GM12878 (cell line): ENCODE measurements around the gene SLC17A7. TPM values are rescaled to one million over a fixed set of nuclear protein-coding genes. Genes with fewer than 3 reads are reported as not detected.

Experiments used
- FOS ChIP-seq: IDR thresholded peaks from 3 replicates; pipeline ENCODE4 v1.6.1; 2011; ENCODE audit warnings: borderline replicate concordance; ENCODE audit not compliant: insufficient read length; ENCODE audit errors: extremely low read depth
- MEF2A ChIP-seq: IDR thresholded peaks from 2 replicates; pipeline ENCODE4 v1.6.1; 2011; ENCODE audit warnings: low read depth, mild to moderate bottlenecking, low read length, moderate library complexity; ENCODE audit not compliant: insufficient read depth
- MYB ChIP-seq: fragments of 150-350 bp; IDR thresholded peaks from 2 replicates; pipeline ENCODE4 v1.6.1; 2014; ENCODE audit warnings: mild to moderate bottlenecking, low read depth, low read length, borderline replicate concordance
- PAX5 ChIP-seq: IDR thresholded peaks from 2 replicates; pipeline ENCODE4 v1.6.1; 2011; ENCODE audit warnings: low read depth, low read length, borderline replicate concordance
- SMAD1 ChIP-seq: fragments of 450-650 bp; IDR thresholded peaks from 2 replicates; pipeline ENCODE4 v1.6.1; 2018; ENCODE audit warnings: mild to moderate bottlenecking, low read depth; ENCODE audit not compliant: partially characterized antibody
- SPI1 ChIP-seq: IDR thresholded peaks from 2 replicates; pipeline ENCODE4 v1.6.1; 2011; ENCODE audit warnings: low read depth, mild to moderate bottlenecking, low read length, moderate library complexity, borderline replicate concordance; ENCODE audit not compliant: insufficient read depth
- SREBF1 ChIP-seq: IDR thresholded peaks from 2 replicates; pipeline ENCODE4 v1.6.1; 2012; ENCODE audit warnings: mild to moderate bottlenecking, low read length
- TCF7 ChIP-seq: IDR thresholded peaks from 2 replicates; pipeline ENCODE4 v1.6.1; 2014; ENCODE audit warnings: antibody characterized with exemption, borderline replicate concordance
- ZNF207 ChIP-seq: fragments of 450-650 bp; IDR thresholded peaks from 2 replicates; pipeline ENCODE4 v1.6.1; 2014; ENCODE audit warnings: antibody characterized with exemption, mild to moderate bottlenecking, borderline replicate concordance
- polyA plus RNA-seq, 11 experiments: library from polyadenylated mRNA; depleted of rRNA in 4 of 11; unstranded in 6 of 11; stranded (reverse) in 5 of 11; fragments of >200 nt; fragmentation: Nextera tagmentation in 4 of 11; fragmentation: Illumina TruSeq in 1 of 11; extraction: Ambion mirVana in 4 of 11; extraction: Trizol in 1 of 11; gene quantifications; 1 replicate in 1 of 11; 2 replicates in 10 of 11; pipeline versions ENCODE4 v1.2.1 to v1.2.3, GENCODE V29; 2011 to 2016; ENCODE audit warnings: inconsistent platforms in 2 of 11, missing spikeins in 2 of 11, low read depth in 1 of 11
- total RNA-seq, 4 experiments: library from RNA; depleted of rRNA in 3 of 4; stranded (reverse); fragments of >200 nt in 3 of 4; fragmentation: Illumina TruSeq in 1 of 4; extraction: Trizol in 1 of 4; gene quantifications; 2 replicates each; pipeline versions ENCODE4 v1.2.1 to v1.2.3, GENCODE V29; 2013 to 2021
- TF ChIP-seq, protein P1 (sequence below): fragments of 450-650 bp; IDR thresholded peaks from 2 replicates; pipeline ENCODE4 v1.6.1; 2017; ENCODE audit warnings: low read depth, mild to moderate bottlenecking, moderate library complexity
- TF ChIP-seq, protein P2 (sequence below): fragments of 450-650 bp; IDR thresholded peaks from 2 replicates; pipeline ENCODE4 v1.6.1; 2014; ENCODE audit warnings: mild to moderate bottlenecking
- TF ChIP-seq, protein P3 (sequence below): fragments of 450-650 bp; IDR thresholded peaks from 2 replicates; pipeline ENCODE4 v1.6.1; 2018; ENCODE audit warnings: mild to moderate bottlenecking, low read depth, moderate library complexity; ENCODE audit not compliant: partially characterized antibody
- TF ChIP-seq, protein P4 (sequence below): fragments of 450-650 bp; IDR thresholded peaks from 2 replicates; pipeline ENCODE4 v1.6.1; 2016; ENCODE audit warnings: mild to moderate bottlenecking
- TF ChIP-seq, protein P5 (sequence below): fragments of 450-650 bp; conservative IDR thresholded peaks from 2 replicates; pipeline ENCODE4 v1.6.1; 2017; ENCODE audit warnings: mild to moderate bottlenecking, moderate library complexity
- TF ChIP-seq, protein P6 (sequence below), 3 experiments: IDR thresholded peaks in 2 of 3; conservative IDR thresholded peaks in 1 of 3; 2 replicates each; pipeline ENCODE4 v1.5.1; 2011; ENCODE audit warnings: low read depth in 3 of 3, low read length in 3 of 3, mild to moderate bottlenecking in 3 of 3, control low read depth in 2 of 3, moderate library complexity in 2 of 3, inconsistent platforms in 1 of 3, mixed read lengths in 1 of 3; ENCODE audit not compliant: control insufficient read depth in 2 of 3, insufficient read depth in 1 of 3; ENCODE audit errors: extremely low read depth in 1 of 3

SLC17A7 gene
- total and polyA plus RNA-seq, 10 of the 15 experiments (the other 5 are each of a cell fraction or from before 2014, with no cell fraction given) = 0.03 to 0.24 (median 0.06) TPM; not detected in 6

DNA sequence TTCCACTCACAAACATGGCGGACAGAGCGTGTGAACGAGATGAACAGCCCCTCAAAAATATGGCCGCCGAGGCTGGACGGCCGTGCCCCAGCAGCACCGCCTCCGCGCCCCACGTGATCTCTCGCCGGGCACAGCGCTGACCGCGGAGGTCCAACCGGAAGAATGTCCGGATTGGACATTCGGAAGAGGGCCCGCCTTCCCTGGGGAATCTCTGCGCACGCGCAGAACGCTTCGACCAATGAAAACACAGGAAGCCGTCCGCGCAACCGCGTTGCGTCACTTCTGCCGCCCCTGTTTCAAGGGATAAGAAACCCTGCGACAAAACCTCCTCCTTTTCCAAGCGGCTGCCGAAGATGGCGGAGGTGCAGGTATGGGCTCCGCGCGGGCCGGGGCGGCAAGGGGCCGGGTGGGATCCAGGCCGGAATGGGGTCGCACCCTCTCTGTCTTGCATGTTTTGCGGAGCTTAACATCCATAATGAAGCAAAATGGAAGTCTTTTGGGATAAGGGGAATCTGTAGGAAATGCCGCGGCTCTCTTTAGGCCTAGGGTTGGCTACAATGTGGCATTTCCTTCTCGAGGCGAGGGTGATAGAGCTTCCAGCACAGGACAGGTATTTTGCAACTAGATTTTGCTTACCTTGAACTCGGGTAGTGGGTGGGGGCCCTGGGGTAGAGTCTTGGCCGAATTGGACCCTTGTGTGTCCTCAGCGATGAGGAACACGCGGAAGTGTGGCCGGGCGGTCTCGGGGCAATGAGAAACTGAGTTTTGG, 46.1 kb upstream of the SLC17A7 start, which contains the start of gene RPL13A (continued):
- TF ChIP-seq, protein P1, sequence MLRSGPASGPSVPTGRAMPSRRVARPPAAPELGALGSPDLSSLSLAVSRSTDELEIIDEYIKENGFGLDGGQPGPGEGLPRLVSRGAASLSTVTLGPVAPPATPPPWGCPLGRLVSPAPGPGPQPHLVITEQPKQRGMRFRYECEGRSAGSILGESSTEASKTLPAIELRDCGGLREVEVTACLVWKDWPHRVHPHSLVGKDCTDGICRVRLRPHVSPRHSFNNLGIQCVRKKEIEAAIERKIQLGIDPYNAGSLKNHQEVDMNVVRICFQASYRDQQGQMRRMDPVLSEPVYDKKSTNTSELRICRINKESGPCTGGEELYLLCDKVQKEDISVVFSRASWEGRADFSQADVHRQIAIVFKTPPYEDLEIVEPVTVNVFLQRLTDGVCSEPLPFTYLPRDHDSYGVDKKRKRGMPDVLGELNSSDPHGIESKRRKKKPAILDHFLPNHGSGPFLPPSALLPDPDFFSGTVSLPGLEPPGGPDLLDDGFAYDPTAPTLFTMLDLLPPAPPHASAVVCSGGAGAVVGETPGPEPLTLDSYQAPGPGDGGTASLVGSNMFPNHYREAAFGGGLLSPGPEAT = peak; percentile 61; the same call in 1 of the 2 replicates
- TF ChIP-seq PAX5 (peak; percentile 58; the same call in 1 of the 2 replicates), FOS (peak; percentile 28), TCF7 (no peak), MYB (no peak), MEF2A (no peak), SMAD1 (peak; percentile 93), SPI1 (no peak), ZNF207 (peak; percentile 68), SREBF1 (no peak)
- TF ChIP-seq, protein P2, sequence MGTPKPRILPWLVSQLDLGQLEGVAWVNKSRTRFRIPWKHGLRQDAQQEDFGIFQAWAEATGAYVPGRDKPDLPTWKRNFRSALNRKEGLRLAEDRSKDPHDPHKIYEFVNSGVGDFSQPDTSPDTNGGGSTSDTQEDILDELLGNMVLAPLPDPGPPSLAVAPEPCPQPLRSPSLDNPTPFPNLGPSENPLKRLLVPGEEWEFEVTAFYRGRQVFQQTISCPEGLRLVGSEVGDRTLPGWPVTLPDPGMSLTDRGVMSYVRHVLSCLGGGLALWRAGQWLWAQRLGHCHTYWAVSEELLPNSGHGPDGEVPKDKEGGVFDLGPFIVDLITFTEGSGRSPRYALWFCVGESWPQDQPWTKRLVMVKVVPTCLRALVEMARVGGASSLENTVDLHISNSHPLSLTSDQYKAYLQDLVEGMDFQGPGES = peak; percentile 78
- TF ChIP-seq, protein P3, sequence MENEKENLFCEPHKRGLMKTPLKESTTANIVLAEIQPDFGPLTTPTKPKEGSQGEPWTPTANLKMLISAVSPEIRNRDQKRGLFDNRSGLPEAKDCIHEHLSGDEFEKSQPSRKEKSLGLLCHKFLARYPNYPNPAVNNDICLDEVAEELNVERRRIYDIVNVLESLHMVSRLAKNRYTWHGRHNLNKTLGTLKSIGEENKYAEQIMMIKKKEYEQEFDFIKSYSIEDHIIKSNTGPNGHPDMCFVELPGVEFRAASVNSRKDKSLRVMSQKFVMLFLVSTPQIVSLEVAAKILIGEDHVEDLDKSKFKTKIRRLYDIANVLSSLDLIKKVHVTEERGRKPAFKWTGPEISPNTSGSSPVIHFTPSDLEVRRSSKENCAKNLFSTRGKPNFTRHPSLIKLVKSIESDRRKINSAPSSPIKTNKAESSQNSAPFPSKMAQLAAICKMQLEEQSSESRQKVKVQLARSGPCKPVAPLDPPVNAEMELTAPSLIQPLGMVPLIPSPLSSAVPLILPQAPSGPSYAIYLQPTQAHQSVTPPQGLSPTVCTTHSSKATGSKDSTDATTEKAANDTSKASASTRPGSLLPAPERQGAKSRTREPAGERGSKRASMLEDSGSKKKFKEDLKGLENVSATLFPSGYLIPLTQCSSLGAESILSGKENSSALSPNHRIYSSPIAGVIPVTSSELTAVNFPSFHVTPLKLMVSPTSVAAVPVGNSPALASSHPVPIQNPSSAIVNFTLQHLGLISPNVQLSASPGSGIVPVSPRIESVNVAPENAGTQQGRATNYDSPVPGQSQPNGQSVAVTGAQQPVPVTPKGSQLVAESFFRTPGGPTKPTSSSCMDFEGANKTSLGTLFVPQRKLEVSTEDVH = no peak
- TF ChIP-seq, protein P4, sequence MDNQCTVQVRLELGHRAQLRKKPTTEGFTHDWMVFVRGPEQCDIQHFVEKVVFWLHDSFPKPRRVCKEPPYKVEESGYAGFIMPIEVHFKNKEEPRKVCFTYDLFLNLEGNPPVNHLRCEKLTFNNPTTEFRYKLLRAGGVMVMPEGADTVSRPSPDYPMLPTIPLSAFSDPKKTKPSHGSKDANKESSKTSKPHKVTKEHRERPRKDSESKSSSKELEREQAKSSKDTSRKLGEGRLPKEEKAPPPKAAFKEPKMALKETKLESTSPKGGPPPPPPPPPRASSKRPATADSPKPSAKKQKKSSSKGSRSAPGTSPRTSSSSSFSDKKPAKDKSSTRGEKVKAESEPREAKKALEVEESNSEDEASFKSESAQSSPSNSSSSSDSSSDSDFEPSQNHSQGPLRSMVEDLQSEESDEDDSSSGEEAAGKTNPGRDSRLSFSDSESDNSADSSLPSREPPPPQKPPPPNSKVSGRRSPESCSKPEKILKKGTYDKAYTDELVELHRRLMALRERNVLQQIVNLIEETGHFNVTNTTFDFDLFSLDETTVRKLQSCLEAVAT = peak; percentile 85
- TF ChIP-seq, protein P5, sequence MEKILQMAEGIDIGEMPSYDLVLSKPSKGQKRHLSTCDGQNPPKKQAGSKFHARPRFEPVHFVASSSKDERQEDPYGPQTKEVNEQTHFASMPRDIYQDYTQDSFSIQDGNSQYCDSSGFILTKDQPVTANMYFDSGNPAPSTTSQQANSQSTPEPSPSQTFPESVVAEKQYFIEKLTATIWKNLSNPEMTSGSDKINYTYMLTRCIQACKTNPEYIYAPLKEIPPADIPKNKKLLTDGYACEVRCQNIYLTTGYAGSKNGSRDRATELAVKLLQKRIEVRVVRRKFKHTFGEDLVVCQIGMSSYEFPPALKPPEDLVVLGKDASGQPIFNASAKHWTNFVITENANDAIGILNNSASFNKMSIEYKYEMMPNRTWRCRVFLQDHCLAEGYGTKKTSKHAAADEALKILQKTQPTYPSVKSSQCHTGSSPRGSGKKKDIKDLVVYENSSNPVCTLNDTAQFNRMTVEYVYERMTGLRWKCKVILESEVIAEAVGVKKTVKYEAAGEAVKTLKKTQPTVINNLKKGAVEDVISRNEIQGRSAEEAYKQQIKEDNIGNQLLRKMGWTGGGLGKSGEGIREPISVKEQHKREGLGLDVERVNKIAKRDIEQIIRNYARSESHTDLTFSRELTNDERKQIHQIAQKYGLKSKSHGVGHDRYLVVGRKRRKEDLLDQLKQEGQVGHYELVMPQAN = peak; percentile 87
- TF ChIP-seq, protein P6, sequence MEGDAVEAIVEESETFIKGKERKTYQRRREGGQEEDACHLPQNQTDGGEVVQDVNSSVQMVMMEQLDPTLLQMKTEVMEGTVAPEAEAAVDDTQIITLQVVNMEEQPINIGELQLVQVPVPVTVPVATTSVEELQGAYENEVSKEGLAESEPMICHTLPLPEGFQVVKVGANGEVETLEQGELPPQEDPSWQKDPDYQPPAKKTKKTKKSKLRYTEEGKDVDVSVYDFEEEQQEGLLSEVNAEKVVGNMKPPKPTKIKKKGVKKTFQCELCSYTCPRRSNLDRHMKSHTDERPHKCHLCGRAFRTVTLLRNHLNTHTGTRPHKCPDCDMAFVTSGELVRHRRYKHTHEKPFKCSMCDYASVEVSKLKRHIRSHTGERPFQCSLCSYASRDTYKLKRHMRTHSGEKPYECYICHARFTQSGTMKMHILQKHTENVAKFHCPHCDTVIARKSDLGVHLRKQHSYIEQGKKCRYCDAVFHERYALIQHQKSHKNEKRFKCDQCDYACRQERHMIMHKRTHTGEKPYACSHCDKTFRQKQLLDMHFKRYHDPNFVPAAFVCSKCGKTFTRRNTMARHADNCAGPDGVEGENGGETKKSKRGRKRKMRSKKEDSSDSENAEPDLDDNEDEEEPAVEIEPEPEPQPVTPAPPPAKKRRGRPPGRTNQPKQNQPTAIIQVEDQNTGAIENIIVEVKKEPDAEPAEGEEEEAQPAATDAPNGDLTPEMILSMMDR (IDR thresholded peaks at IDR 0.05 in 2 of 3, conservative IDR thresholded peaks at IDR 0.05 in 1 of 3; ENCODE audit: control insufficient read depth in 2 of 3, extremely low read depth in 1 of 3, insufficient read depth in 1 of 3, low read depth in 3 of 3, low read length in 3 of 3) = no peak
